Measurements from ENCODE around the gene SPIN2B. TPM values are rescaled to one million over a fixed set of nuclear protein-coding genes. Genes with fewer than 3 reads are reported as not detected.
"Not testable (repeated sequence)": the region's sequence is repeated elsewhere in the genome, so short reads cannot be mapped to it uniquely, and the experiment has no call there.

SPIN2B gene
- total and polyA plus RNA-seq, 2 donors from 2014 or later = 10.9 to 13.7 TPM

DNA sequence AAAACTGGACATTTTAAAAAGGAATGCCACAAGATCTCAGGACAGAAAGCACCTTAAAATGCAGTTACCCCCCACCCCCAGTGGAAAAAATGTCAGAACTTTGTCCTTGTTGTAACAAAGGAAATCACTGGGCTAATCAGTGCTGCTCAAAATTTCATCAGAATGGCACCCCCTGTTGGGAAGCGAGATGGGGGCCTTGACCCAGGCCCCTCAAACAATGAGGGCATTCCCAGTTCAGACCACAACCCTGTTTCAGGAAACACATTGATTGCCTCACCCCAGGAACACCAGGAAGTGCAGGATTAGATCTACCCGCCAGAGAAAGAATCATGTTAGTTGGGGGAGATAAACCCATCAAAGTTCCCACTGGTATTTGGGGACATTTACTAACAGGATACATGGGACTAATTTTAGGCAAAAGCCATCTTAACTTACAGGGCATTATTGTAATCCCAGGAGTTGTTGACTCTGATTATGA lies 16.4 kb downstream of the SPIN2B start:
- Histone ChIP-seq H3K9me3 (ENCODE audit: control insufficient read depth in 2 of 3, insufficient read depth in 1 of 3, low read length in 3 of 3) (no peaks in the 10 kb centered on the region), H3K4me1 (ENCODE audit: control insufficient read depth in 2 of 3, insufficient read depth in 2 of 3, low read depth in 1 of 3, low read length in 3 of 3) (no peaks in the 10 kb centered on the region), H3K27me3 (ENCODE audit: control insufficient read depth, insufficient read depth, low read length) (no peaks in the 10 kb centered on the region), H3K27ac (ENCODE audit: low read depth in 2 of 2, low read length in 2 of 2) (no peak overlapping the region), H3K9ac (ENCODE audit: low read length in 3 of 3) (no peak overlapping the region), H3K4me3 (ENCODE audit: low read length in 3 of 3) (no peak overlapping the region), H3K36me3 (ENCODE audit: control insufficient read depth in 2 of 3, insufficient read depth in 3 of 3, low read length in 3 of 3) (no peaks in the 10 kb centered on the region)
- intact Hi-C loops (cut with DNase I) = no loop called here
- TF ChIP-seq, protein P1, sequence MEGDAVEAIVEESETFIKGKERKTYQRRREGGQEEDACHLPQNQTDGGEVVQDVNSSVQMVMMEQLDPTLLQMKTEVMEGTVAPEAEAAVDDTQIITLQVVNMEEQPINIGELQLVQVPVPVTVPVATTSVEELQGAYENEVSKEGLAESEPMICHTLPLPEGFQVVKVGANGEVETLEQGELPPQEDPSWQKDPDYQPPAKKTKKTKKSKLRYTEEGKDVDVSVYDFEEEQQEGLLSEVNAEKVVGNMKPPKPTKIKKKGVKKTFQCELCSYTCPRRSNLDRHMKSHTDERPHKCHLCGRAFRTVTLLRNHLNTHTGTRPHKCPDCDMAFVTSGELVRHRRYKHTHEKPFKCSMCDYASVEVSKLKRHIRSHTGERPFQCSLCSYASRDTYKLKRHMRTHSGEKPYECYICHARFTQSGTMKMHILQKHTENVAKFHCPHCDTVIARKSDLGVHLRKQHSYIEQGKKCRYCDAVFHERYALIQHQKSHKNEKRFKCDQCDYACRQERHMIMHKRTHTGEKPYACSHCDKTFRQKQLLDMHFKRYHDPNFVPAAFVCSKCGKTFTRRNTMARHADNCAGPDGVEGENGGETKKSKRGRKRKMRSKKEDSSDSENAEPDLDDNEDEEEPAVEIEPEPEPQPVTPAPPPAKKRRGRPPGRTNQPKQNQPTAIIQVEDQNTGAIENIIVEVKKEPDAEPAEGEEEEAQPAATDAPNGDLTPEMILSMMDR (IDR thresholded peaks at IDR 0.05; ENCODE audit: borderline replicate concordance, extremely low read depth, insufficient read depth) = no peak
- no peak for FAIRE-seq
- no peak for DNase-seq

DNA sequence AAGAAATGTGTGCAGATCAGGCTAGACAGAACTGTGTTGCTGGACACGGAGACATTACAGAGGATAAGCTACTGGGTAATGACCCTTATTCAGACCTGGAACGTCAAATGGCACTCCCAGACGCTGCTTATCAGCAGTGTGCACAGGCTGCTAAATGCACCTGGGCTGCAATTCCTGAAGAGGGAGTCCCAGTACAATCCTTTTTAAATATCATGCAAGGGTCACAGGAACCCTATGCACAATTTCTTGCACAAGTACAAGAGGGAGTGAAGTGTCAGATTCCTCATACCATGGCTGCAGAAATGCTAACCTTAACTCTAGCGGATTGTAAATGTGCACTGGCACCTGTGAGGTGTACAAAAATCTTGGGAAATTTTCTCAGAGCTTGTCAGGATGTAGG lies 16.9 kb downstream of the SPIN2B start:
- TF ChIP-seq, protein P1 (IDR thresholded peaks at IDR 0.05; ENCODE audit: borderline replicate concordance, extremely low read depth, insufficient read depth) = no peak
- Histone ChIP-seq H3K9me3 (ENCODE audit: control insufficient read depth in 2 of 3, insufficient read depth in 1 of 3, low read length in 3 of 3) (peaks cover 0 to 1% (median 0%) of the 10 kb centered on the region in 3 donors), H3K27me3 (ENCODE audit: control insufficient read depth, insufficient read depth, low read length) (no peaks in the 10 kb centered on the region), H3K4me3 (ENCODE audit: low read length in 3 of 3) (no peak overlapping the region), H3K4me1 (ENCODE audit: control insufficient read depth in 2 of 3, insufficient read depth in 2 of 3, low read depth in 1 of 3, low read length in 3 of 3) (no peaks in the 10 kb centered on the region), H3K27ac (ENCODE audit: low read depth in 2 of 2, low read length in 2 of 2) (no peak overlapping the region), H3K36me3 (ENCODE audit: control insufficient read depth in 2 of 3, insufficient read depth in 3 of 3, low read length in 3 of 3) (no peaks in the 10 kb centered on the region), H3K9ac (ENCODE audit: low read length in 3 of 3) (no peak overlapping the region)
- DNase-seq (no peak), FAIRE-seq (no peak)
- intact Hi-C loops (cut with DNase I) = no loop called here

DNA sequence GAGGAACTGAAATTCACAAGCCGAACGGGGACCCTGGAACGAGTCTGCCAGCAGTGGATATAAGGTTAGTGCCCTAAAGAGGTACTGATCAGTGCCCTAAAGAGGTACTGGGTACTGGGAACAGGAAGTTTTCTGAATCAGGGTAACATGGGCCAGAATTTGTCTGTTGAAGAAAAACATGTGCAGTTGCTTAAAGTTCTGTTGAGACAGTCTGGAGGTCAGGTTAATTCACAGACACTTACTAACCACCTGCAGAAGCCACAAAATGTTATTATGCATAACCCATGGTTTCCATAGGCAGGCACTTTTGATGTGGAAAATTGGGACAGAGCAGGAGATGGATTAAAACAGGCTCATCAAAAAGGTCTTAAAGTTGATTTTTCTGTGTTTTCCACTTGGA lies 17.9 kb downstream of the SPIN2B start:
- FAIRE-seq (no peak), DNase-seq (no peak)
- H3K4me1 ChIP-seq (ENCODE audit: control insufficient read depth in 2 of 3, insufficient read depth in 2 of 3, low read depth in 1 of 3, low read length in 3 of 3) = no peaks in the 10 kb centered on the region
- H3K27ac ChIP-seq (ENCODE audit: low read depth in 2 of 2, low read length in 2 of 2) = no peak overlapping the region
- H3K27me3 ChIP-seq (ENCODE audit: control insufficient read depth, insufficient read depth, low read length) = no peaks in the 10 kb centered on the region
- TF ChIP-seq, protein P1 (IDR thresholded peaks at IDR 0.05; ENCODE audit: borderline replicate concordance, extremely low read depth, insufficient read depth) = no peak
- H3K9me3 ChIP-seq (ENCODE audit: control insufficient read depth in 2 of 3, insufficient read depth in 1 of 3, low read length in 3 of 3) = peaks cover 0 to 1% (median 0%) of the 10 kb centered on the region in 3 donors
- intact Hi-C loops (cut with DNase I) = no loop called here
- H3K4me3 ChIP-seq (ENCODE audit: low read length in 3 of 3) = no peak overlapping the region
- H3K9ac ChIP-seq (ENCODE audit: low read length in 3 of 3) = no peak overlapping the region
- no peaks in the 10 kb centered on the region for H3K36me3 ChIP-seq (ENCODE audit: control insufficient read depth in 2 of 3, insufficient read depth in 3 of 3, low read length in 3 of 3)

DNA sequence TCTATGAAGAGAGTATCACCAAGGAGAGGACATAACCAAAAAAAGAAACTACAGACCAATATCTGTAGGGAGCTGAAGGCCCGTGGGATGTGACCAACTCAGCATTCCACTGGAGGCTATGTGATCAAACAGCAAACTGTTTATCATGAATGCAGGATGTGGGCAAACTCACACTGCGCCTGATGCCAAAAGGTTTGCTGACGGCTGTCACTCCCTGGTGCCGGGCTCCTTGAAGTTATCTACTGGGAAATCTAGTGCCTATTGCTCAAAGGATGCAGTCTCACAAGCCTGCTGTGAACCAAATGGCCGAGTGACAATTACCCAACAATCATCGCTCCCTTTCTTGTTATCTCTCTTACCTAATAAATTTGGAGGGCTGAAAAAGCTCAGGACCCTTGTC lies 18.4 kb downstream of the SPIN2B start:
- intact Hi-C loops (cut with DNase I); H3K4me1 ChIP-seq (ENCODE audit: control insufficient read depth in 2 of 3, insufficient read depth in 2 of 3, low read depth in 1 of 3, low read length in 3 of 3); DNase-seq; H3K9me3 ChIP-seq (ENCODE audit: control insufficient read depth in 2 of 3, insufficient read depth in 1 of 3, low read length in 3 of 3); H3K36me3 ChIP-seq (ENCODE audit: control insufficient read depth in 2 of 3, insufficient read depth in 3 of 3, low read length in 3 of 3); H3K27me3 ChIP-seq (ENCODE audit: control insufficient read depth, insufficient read depth, low read length); H3K4me3 ChIP-seq (ENCODE audit: low read length in 3 of 3); FAIRE-seq; H3K9ac ChIP-seq (ENCODE audit: low read length in 3 of 3); H3K27ac ChIP-seq (ENCODE audit: low read depth in 2 of 2, low read length in 2 of 2): not testable (repeated sequence)

Data from kidney (tissue), 14 donors.